HepG2 (cell line): ENCODE measurements around the gene ATRIP. TPM values are rescaled to one million over a fixed set of nuclear protein-coding genes. Genes with fewer than 3 reads are reported as not detected.

Experiments used
- ATF7-NPFF ChIP-seq: sonication (generic); formaldehyde crosslinking; IDR thresholded peaks from 2 replicates; pipeline ENCODE4 v1.8.1; 2023; ENCODE audit warnings: mild to moderate bottlenecking, low read depth, missing genetic modification reagents, moderate library complexity
- FOXM1 ChIP-seq: sonication (generic); formaldehyde crosslinking; IDR thresholded peaks from 2 replicates; pipeline ENCODE4 v1.5.0; 2020; ENCODE audit warnings: missing genetic modification reagents
- FUBP1 ChIP-seq: sonication (generic); formaldehyde crosslinking; IDR thresholded peaks from 2 replicates; pipeline ENCODE4 v1.5.1; 2020; ENCODE audit warnings: missing genetic modification reagents, mild to moderate bottlenecking, borderline replicate concordance
- HINFP ChIP-seq: sonication (generic); formaldehyde crosslinking; IDR thresholded peaks from 2 replicates; pipeline ENCODE4 v1.4.0; 2020; ENCODE audit warnings: low read depth, mild to moderate bottlenecking, missing genetic modification reagents
- ISX ChIP-seq: sonication (generic); formaldehyde crosslinking; conservative IDR thresholded peaks from 2 replicates; pipeline ENCODE4 v1.5.0; 2020; ENCODE audit warnings: missing genetic modification reagents
- PAX8 ChIP-seq: sonication (generic); formaldehyde crosslinking; IDR thresholded peaks from 2 replicates; pipeline ENCODE4 v1.8.0; 2022; ENCODE audit warnings: mild to moderate bottlenecking, missing genetic modification reagents, borderline replicate concordance
- PHF8 ChIP-seq: sonication (generic); formaldehyde crosslinking; IDR thresholded peaks from 2 replicates; pipeline ENCODE4 v1.5.0; 2020; ENCODE audit warnings: missing genetic modification reagents
- SIX4 ChIP-seq: sonication (generic); formaldehyde crosslinking; IDR thresholded peaks from 2 replicates; pipeline ENCODE4 v1.4.0; 2020; ENCODE audit warnings: missing genetic modification reagents
- SUZ12 ChIP-seq: fragments of 150-350 bp; IDR thresholded peaks from 2 replicates; pipeline ENCODE4 v1.6.1; 2014; ENCODE audit warnings: low read depth, low read length
- TP53 ChIP-seq: sonication (generic); formaldehyde crosslinking; conservative IDR thresholded peaks from 2 replicates; pipeline ENCODE4 v1.4.0; 2020; ENCODE audit warnings: missing genetic modification reagents
- YEATS4 ChIP-seq: sonication (generic); formaldehyde crosslinking; IDR thresholded peaks from 2 replicates; pipeline ENCODE4 v1.4.0; 2020; ENCODE audit warnings: missing genetic modification reagents, borderline replicate concordance
- ZBTB14 ChIP-seq: sonication (generic); formaldehyde crosslinking; IDR thresholded peaks from 2 replicates; pipeline ENCODE4 v1.4.0; 2020; ENCODE audit warnings: missing genetic modification reagents
- ZFY ChIP-seq: sonication (generic); formaldehyde crosslinking; IDR thresholded peaks from 2 replicates; pipeline ENCODE4 v1.4.0; 2020; ENCODE audit warnings: missing genetic modification reagents
- ZNF276 ChIP-seq: sonication (generic); formaldehyde crosslinking; IDR thresholded peaks from 2 replicates; pipeline ENCODE4 v1.4.0; 2020; ENCODE audit warnings: mild to moderate bottlenecking, low read depth, missing genetic modification reagents
- ZNF414 ChIP-seq: sonication (generic); formaldehyde crosslinking; IDR thresholded peaks from 2 replicates; pipeline ENCODE4 v1.5.0; 2020; ENCODE audit warnings: missing genetic modification reagents
- ZNF547 ChIP-seq: sonication (generic); formaldehyde crosslinking; IDR thresholded peaks from 2 replicates; pipeline ENCODE4 v1.5.1; 2020; ENCODE audit warnings: mild to moderate bottlenecking, missing genetic modification reagents
- ZNF549 ChIP-seq: sonication (generic); formaldehyde crosslinking; IDR thresholded peaks from 2 replicates; pipeline ENCODE4 v1.5.0; 2020; ENCODE audit warnings: missing genetic modification reagents
- ZNF552 ChIP-seq: sonication (generic); formaldehyde crosslinking; IDR thresholded peaks from 2 replicates; pipeline ENCODE4 v1.9.0; 2022; ENCODE audit warnings: missing genetic modification reagents, mild to moderate bottlenecking, borderline replicate concordance
- ZNF569 ChIP-seq: sonication (generic); formaldehyde crosslinking; IDR thresholded peaks from 2 replicates; pipeline ENCODE4 v1.5.0; 2020; ENCODE audit warnings: mild to moderate bottlenecking, missing genetic modification reagents, moderate library complexity, borderline replicate concordance
- ZNF605 ChIP-seq: sonication (generic); formaldehyde crosslinking; IDR thresholded peaks from 2 replicates; pipeline ENCODE4 v1.8.0; 2022; ENCODE audit warnings: mild to moderate bottlenecking, missing genetic modification reagents
- ZNF768 ChIP-seq: sonication (generic); formaldehyde crosslinking; IDR thresholded peaks from 2 replicates; pipeline ENCODE4 v1.4.0; 2020; ENCODE audit warnings: missing genetic modification reagents
- ZNF788 ChIP-seq: sonication (generic); formaldehyde crosslinking; IDR thresholded peaks from 2 replicates; pipeline ENCODE4 v1.5.0; 2020; ENCODE audit warnings: mild to moderate bottlenecking, missing genetic modification reagents, borderline replicate concordance
- ZNF816 ChIP-seq: sonication (generic); formaldehyde crosslinking; IDR thresholded peaks from 2 replicates; pipeline ENCODE4 v1.8.0; 2022; ENCODE audit warnings: missing genetic modification reagents, mild to moderate bottlenecking, borderline replicate concordance
- polyA plus RNA-seq, 8 experiments: library from polyadenylated mRNA; depleted of rRNA in 3 of 8; stranded (reverse) in 7 of 8; unstranded in 1 of 8; fragments of >200 nt; fragmentation: Illumina TruSeq in 4 of 8; extraction: Trizol in 4 of 8; gene quantifications; 2 replicates each; pipeline versions ENCODE4 v1.2.1 to v1.2.3, GENCODE V29; 2011 to 2016; ENCODE audit warnings: low read depth in 4 of 8, missing spikeins in 1 of 8, mixed read lengths in 1 of 8; ENCODE audit not compliant: insufficient read depth in 1 of 8
- total RNA-seq, 5 experiments: library from RNA; depleted of rRNA; stranded (reverse); fragments of >200 nt; fragmentation: Illumina TruSeq; extraction: Trizol; gene quantifications; 2 replicates each; pipeline ENCODE4 v1.2.3, GENCODE V29; 2016; ENCODE audit warnings: low read depth in 1 of 5

ATRIP gene
- total and polyA plus RNA-seq, 2 of the 13 experiments (the other 11 are each of a cell fraction or from before 2014, with no cell fraction given), result 5.1 to 12.5 TPM

GRCh38 chr3:48472923-48473616, 26.5 kb downstream of the ATRIP start (continued):
- TF ChIP-seq ZNF276 (CRISPR knock-in tag), result no peak
- TF ChIP-seq ISX (CRISPR knock-in tag), result no peak
- TF ChIP-seq ZNF768 (CRISPR knock-in tag), result peak; percentile 21; the same call in 1 of the 2 replicates
- TF ChIP-seq ZFY (CRISPR knock-in tag), result peak; percentile 83
- TF ChIP-seq YEATS4 (CRISPR knock-in tag), result peak; percentile 89; the same call in 1 of the 2 replicates
- TF ChIP-seq ZNF549, result no peak
- peak; percentile 92; the same call in 1 of the 2 replicates for TF ChIP-seq ZNF547 (CRISPR knock-in tag)
- TF ChIP-seq ZNF569 (CRISPR knock-in tag), result no peak
- no peak for TF ChIP-seq ZBTB14 (CRISPR knock-in tag)
- no peak for TF ChIP-seq FOXM1 (CRISPR knock-in tag)
- 0 out of 2 replicates have a peak, but pooled peaks have one; percentile 18 for TF ChIP-seq ZNF816 (CRISPR knock-in tag)
- TF ChIP-seq PHF8 (CRISPR knock-in tag), result peak; percentile 78
- no peak for TF ChIP-seq ATF7-NPFF (CRISPR knock-in tag)
- peak; percentile 60; the same call in 1 of the 2 replicates for TF ChIP-seq ZNF605 (CRISPR knock-in tag)
- TF ChIP-seq SIX4 (CRISPR knock-in tag), result 0 out of 2 replicates have a peak, but pooled peaks have one; percentile 19
- peak; percentile 93; the same call in 1 of the 2 replicates for TF ChIP-seq ZNF414 (CRISPR knock-in tag)
- TF ChIP-seq ZNF552 (CRISPR knock-in tag), result no peak; the same call in 1 of the 2 replicates
- TF ChIP-seq SUZ12, result no peak
- TF ChIP-seq HINFP (CRISPR knock-in tag), result no peak
- TF ChIP-seq PAX8 (CRISPR knock-in tag), result no peak
- TF ChIP-seq TP53 (CRISPR knock-in tag), result no peak
- peak; percentile 70; the same call in 1 of the 2 replicates for TF ChIP-seq ZNF788
- TF ChIP-seq FUBP1, result no peak
